KOPT-K1 (cell line): Measurements from ENCODE around the gene MS4A2.
"Not testable (repeated sequence)": the region's sequence is repeated elsewhere in the genome, so short reads cannot be mapped to it uniquely, and the experiment has no call there.

Experiments
- H3K27ac ChIP-seq: fragments of 200-600 bp; sonication (generic); 2 replicates; pipeline ENCODE4 v1.5.1; 2016; ENCODE audit warnings: antibody characterized with exemption, mild to moderate bottlenecking, low read depth, low read length; ENCODE audit not compliant: poor library complexity, severe bottlenecking
- H3K36me3 ChIP-seq: fragments of 200-600 bp; sonication (generic); 2 replicates; pipeline ENCODE4 v1.5.1; 2017; ENCODE audit warnings: antibody characterized with exemption, mild to moderate bottlenecking, low read length, moderate library complexity; ENCODE audit not compliant: insufficient read depth
- H3K9me3 ChIP-seq: fragments of 200-600 bp; sonication (generic); 2 replicates; pipeline ENCODE4 v1.5.1; 2017; ENCODE audit warnings: antibody characterized with exemption, low read length, mild to moderate bottlenecking; ENCODE audit not compliant: insufficient read depth, poor library complexity, severe bottlenecking

Gene MS4A2

GRCh38 chr11:60084631-60085273, 3.7 kb upstream of the MS4A2 start:
- no peaks in the 10 kb centered on the region for H3K36me3 ChIP-seq
- no peak overlapping the region for H3K27ac ChIP-seq
- no peaks in the 10 kb centered on the region for H3K9me3 ChIP-seq

DNA sequence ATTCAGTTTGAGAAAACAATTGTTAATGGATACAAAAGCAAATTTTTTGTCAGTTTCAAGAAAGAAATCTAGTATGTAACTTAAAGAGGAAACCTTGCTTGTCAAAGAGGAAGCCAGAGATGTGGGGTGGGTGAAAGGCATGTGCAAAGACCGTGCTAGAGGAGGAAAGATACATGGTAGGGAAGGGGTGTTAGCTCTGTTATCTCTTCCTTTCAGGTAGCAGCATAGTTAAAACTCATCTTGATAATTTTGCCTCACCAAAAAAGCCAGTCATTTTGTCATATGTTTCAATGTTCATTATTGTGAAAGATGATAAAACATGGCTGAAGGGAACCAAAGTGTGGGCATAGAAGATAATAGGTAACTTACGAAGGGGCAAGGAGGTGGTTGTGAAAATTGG, 2.6 kb upstream of the MS4A2 start:
- Histone ChIP-seq H3K27ac (no peak overlapping the region), H3K36me3 (no peaks in the 10 kb centered on the region), H3K9me3 (no peaks in the 10 kb centered on the region)

GRCh38 chr11:60087239-60087638, 1.2 kb upstream of the MS4A2 start:
- H3K36me3 ChIP-seq, result no peaks in the 10 kb centered on the region
- H3K27ac ChIP-seq, result no peak overlapping the region

GRCh38 chr11:60095477-60096120, 7.1 kb downstream of the MS4A2 start:
- no peaks in the 10 kb centered on the region for H3K9me3 ChIP-seq
- no peaks in the 10 kb centered on the region for H3K36me3 ChIP-seq
- H3K27ac ChIP-seq, result no peak overlapping the region

More at GRCh38 chr11:60087239-60087638, 1.2 kb upstream of the MS4A2 start:
- no peaks in the 10 kb centered on the region for H3K9me3 ChIP-seq

DNA sequence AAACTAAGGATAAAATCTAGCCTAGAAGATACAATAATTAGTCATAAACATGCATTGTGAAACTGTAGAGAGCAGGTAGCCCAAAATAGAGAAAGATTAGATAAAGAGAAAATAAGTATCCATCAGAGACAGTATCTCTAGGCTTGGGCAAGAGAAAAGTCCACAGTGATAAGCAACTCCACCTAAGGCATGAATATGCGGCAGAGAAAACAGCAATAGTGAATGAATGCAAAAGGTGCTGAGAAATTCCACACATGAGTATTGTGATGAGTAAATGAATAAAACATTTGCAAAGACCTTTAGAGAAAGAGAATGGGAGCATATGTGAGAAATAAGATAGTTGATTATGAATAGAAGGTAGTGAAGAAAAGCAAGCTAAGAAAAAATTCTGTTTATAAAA, 8.7 kb downstream of the MS4A2 start:
- no peaks in the 10 kb centered on the region for H3K9me3 ChIP-seq
- H3K36me3 ChIP-seq, result no peaks in the 10 kb centered on the region
- no peak overlapping the region for H3K27ac ChIP-seq

GRCh38 chr11:60098508-60098907, 10.0 kb downstream of the MS4A2 start:
- no peak overlapping the region for H3K27ac ChIP-seq
- H3K9me3 ChIP-seq, result no peaks in the 10 kb centered on the region
- H3K36me3 ChIP-seq, result no peaks in the 10 kb centered on the region

GRCh38 chr11:60100516-60100915, 12.1 kb downstream of the MS4A2 start:
- Histone ChIP-seq H3K27ac (no peak overlapping the region), H3K9me3 (no peaks in the 10 kb centered on the region), H3K36me3 (no peaks in the 10 kb centered on the region)

DNA sequence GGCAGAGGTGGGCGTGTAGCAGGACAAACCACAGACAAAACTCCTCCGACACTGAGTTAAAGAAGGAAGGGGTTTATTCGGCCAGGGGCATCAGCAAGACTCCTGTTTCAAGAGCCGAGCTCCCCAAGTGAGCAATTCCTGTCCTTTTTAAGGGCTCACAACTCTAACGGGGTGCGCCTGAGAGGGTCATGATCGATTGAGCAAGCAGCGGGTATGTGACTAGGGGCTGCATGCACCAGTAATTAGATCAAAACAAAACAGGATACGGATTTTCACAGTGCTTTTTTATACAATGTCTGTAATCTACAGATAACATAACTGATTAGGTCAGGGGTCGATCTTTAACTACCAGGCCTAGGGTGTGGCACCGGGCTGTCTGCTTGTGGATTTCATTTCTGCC, 12.9 kb downstream of the MS4A2 start:
- not testable (repeated sequence) for H3K9me3 ChIP-seq, H3K27ac ChIP-seq, H3K36me3 ChIP-seq

DNA sequence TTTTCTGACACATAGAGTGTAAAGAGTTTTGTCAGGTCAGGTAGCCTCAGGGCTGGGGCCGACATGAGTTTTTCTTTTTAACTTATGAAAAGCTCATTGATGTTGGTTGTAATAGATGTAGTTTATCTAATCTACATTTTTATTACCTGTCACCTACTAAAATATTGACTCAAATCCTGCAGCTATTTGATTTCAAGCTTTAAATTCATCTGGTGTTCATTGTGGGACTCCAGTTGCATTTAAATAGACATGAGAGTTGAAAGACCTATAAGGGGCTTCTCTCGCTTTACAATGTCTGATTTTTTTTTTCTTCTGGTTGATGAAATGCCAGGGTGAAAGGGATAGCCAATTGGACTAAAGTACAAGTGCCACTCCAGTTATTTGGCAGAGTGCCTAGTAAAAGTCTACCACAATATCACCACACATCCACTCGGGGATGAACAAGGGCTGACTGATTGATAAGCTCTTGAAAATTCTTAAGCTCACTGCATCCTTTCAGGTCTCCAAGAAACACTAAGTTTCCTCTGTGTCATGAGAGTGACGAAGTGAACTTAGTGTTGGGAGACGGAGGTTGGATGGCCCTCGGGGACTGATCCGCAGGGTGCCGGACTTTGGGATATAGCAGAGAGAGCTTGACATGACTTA, 16.1 kb downstream of the MS4A2 start:
- H3K27ac ChIP-seq, H3K9me3 ChIP-seq, H3K36me3 ChIP-seq: not testable (repeated sequence)

GRCh38 chr11:60108631-60109030, 20.2 kb downstream of the MS4A2 start:
- not testable (repeated sequence) for H3K9me3 ChIP-seq, H3K36me3 ChIP-seq, H3K27ac ChIP-seq

DNA sequence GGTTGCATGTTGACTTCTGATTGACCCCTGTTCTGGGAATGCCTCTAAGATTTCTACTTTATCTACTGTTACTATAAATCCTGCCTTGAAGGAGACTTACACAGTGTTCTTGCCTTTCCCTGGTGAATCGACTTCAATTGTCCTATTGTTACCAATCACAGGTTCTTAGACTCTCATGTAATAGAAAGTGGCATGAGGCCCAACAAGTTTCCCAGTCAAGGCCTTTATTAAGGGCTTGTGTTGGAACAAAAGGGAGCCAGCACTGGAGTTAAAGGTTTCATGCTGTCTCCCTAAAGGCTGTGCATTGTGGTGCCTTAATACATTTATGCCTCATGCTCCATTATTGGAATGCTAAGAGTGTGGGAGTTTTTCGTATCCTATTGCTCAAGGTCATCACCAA, 23.3 kb downstream of the MS4A2 start:
- no peak overlapping the region for H3K27ac ChIP-seq
- H3K36me3 ChIP-seq, result no peaks in the 10 kb centered on the region

DNA sequence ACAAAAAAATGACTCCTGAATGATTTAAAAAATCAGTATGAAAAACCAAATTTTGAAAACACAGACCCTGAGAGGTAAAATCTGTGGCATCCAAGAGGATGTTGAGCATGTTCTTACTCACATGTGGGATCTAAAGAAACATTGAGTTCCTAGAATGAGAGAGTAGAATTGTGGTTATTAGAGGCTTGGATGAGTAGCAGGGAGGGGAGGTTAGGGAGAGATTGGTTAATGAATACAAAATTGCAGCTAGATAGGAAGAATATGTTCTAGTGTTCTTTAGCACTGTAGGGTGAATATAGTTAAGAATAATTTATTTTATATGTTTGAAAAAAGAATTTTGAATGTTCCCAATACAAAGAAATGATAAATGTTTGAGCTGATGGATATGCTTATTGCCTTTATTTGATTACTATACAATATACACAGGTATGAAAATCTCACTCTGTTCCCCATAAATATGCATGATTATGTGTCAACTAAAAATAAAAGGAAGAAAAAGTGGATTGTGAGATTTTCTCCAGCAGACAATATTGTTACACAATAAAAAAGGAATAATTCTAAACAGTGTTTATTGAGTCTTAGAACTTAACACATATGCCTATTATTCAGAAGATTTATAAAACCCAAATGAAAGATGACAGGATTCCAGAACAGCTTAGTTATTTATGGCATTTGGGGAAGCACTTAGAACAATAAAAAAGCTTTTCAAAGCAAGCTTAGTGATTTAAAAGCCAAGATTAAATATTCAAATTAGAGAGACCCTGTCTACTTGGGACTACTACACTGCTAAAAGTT, 28.7 kb downstream of the MS4A2 start:
- no peaks in the 10 kb centered on the region for H3K36me3 ChIP-seq
- H3K27ac ChIP-seq, result no peak overlapping the region

More for the DNA sequence above, 23.3 kb downstream of the MS4A2 start:
- no peaks in the 10 kb centered on the region for H3K9me3 ChIP-seq

GRCh38 chr11:60118338-60118737, 29.9 kb downstream of the MS4A2 start:
- Histone ChIP-seq H3K36me3 (no peaks in the 10 kb centered on the region), H3K9me3 (no peaks in the 10 kb centered on the region), H3K27ac (no peak overlapping the region)

More for the DNA sequence above, 28.7 kb downstream of the MS4A2 start:
- no peaks in the 10 kb centered on the region for H3K9me3 ChIP-seq

DNA sequence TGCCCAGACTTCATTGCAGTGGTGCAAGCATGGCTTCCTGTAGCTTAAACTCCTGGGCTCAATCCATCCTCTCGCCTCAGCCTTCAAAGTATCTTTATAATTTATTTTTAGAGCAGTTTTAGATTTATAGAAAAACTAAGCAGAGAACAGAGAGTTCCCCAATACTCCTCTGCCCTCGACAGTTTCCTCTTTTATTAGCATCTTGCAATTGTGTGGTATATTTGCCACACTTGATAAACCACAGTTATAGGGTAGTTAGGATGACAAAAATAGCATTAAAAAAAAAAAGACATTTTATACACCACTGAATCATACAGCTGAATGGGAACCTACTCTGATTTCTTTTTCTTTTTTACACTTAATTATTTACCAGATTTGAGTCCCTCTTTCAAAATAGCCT, 31.2 kb downstream of the MS4A2 start:
- H3K9me3 ChIP-seq, result no peaks in the 10 kb centered on the region
- no peak overlapping the region for H3K27ac ChIP-seq
- no peaks in the 10 kb centered on the region for H3K36me3 ChIP-seq

- Histone ChIP-seq H3K9me3 (no peaks in the 10 kb centered on the region), H3K36me3 (no peaks in the 10 kb centered on the region), H3K27ac (no peak overlapping the region)
These were observed 32.8 kb downstream of the MS4A2 start for GRCh38 chr11:60121264-60121663.
